Endometrial microvascular endothelial cells (primary cell): ENCODE data around the gene IL3. TPM values are rescaled to one million over a fixed set of nuclear protein-coding genes. Genes with fewer than 3 reads are reported as not detected.

ENCODE experiments used
- in situ Hi-C: cut with HindIII; loops from 2 replicates; pipeline ENCODE4 v1.10.0; 2017; ENCODE audit warnings: low sequenced_read_pairs, low pct_unique_long_range_greater_than_20kb; ENCODE audit errors: inconsistent ontology term
- total RNA-seq: library from RNA; depleted of rRNA; stranded (reverse); fragments of >200 nt; gene quantifications from one replicate; pipeline ENCODE4 v1.2.3, GENCODE V29; 2015; ENCODE audit errors: inconsistent ontology term

IL3 gene
- not detected for total RNA-seq

- in situ Hi-C loops: no loop called here
These were observed at the start of gene IL3 for GRCh38 chr5:132060501-132061161. Gene IL3 (plus strand): TSS chr5:132060655. CDS start chr5:132060707, 52 bp downstream.

GRCh38 chr5:132010989-132011621 lies 49.4 kb upstream of the IL3 start:
- in situ Hi-C loops: loop anchor here (25.0 kb wide), 1 partner anchor 574 kb away; no protein-coding TSS in a partner anchor

GRCh38 chr5:132011622-132012343 lies 48.7 kb upstream of the IL3 start, which contains the start of gene ACSL6:
Gene ACSL6 (minus strand): TSS chr5:132011658. CDS start chr5:132011553, 105 bp downstream.
- in situ Hi-C loops: loop anchor here (25.0 kb wide), 1 partner anchor 574 kb away; no protein-coding TSS in a partner anchor

- in situ Hi-C loops: loop anchor here (25.0 kb wide), 1 partner anchor 575 kb away; no protein-coding TSS in a partner anchor
These were observed 48.0 kb upstream of the IL3 start for GRCh38 chr5:132012371-132013005.

GRCh38 chr5:132013006-132013689 lies 47.3 kb upstream of the IL3 start:
- in situ Hi-C loops: loop anchor here (25.0 kb wide), 1 partner anchor 576 kb away; no protein-coding TSS in a partner anchor

- in situ Hi-C loops: loop anchor here (25.0 kb wide), 1 partner anchor 576 kb away; no protein-coding TSS in a partner anchor
These were observed 46.7 kb upstream of the IL3 start for GRCh38 chr5:132013711-132014110.

DNA sequence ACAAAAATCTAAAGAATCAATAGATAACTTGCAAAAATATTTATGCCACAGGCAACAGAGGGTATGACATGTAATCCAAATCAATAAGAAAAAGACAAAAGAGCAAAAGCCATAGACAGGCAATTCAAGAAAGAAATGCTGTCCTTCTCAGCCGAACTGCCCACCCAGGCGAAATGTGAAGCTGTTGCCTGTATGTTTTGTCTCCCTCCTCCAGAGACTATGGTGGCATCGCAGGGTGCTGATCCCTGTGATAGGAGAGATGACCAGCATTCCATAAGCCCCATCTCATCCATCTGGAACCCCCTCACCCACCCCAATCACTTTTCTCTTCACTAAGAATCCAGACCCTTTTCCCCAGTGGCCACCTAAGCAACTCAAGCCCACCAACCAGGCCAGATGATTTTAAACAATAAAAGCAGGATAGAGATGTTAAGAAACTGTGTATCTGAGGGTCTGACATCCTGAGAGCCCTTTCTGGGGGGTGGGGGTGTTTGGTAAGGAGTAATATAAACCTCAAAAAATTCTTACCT lies 43.7 kb upstream of the IL3 start:
- in situ Hi-C loops: loop anchor here (25.0 kb wide), 1 partner anchor 579 kb away; no protein-coding TSS in a partner anchor

GRCh38 chr5:132017316-132017715 lies 43.1 kb upstream of the IL3 start:
- in situ Hi-C loops: loop anchor here (25.0 kb wide), 1 partner anchor 580 kb away; no protein-coding TSS in a partner anchor

DNA sequence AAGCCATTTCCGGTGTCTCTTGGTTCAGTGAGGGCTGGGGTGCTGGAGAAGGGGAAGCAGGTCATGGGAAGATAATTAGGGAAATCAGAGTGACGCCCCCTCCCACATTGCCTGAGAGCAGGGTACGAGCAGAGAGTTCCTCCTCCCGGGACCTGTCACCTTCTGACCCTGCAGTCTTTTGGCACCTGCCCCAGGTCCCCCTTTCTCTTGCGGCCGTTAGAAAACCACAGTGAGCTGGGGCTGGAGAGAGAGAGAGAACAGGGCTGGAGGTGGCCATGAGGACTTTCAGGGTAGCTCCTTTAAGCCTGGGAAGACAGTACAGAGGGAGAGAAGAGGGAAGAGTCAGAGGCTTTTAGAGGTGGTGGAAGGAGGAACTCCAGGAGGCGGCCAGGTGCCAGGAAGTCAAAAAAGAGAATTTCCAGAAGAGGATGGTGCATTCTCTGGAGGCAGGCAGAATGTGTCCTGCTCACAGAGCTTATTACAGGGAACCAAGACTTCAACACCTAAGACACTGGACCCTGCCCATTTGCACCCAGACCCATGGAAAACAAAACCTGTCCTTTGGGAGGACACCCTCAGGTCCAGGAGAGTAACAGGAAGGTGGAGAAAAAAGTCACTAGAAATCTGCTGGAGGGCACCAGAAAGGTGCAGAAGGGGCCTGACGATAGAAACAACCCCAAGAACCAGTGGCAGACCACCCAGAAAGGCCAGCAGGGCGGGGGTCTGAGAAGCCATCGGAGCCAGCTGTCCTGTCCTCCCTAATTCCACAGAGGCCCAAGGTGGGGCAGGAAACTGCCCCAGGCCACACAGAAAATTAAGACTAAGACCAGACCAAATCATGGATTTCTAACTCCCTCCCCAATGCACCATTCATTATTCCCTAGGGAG lies 42.5 kb upstream of the IL3 start:
- in situ Hi-C loops: loop anchor here (25.0 kb wide), 1 partner anchor 581 kb away; no protein-coding TSS in a partner anchor

- in situ Hi-C loops: loop anchor here (25.0 kb wide), 1 partner anchor 582 kb away; no protein-coding TSS in a partner anchor
These were observed 41.1 kb upstream of the IL3 start for GRCh38 chr5:132019337-132019736.

GRCh38 chr5:132019857-132020555 lies 40.4 kb upstream of the IL3 start:
- in situ Hi-C loops: loop anchor here (25.0 kb wide), 1 partner anchor 583 kb away; no protein-coding TSS in a partner anchor

DNA sequence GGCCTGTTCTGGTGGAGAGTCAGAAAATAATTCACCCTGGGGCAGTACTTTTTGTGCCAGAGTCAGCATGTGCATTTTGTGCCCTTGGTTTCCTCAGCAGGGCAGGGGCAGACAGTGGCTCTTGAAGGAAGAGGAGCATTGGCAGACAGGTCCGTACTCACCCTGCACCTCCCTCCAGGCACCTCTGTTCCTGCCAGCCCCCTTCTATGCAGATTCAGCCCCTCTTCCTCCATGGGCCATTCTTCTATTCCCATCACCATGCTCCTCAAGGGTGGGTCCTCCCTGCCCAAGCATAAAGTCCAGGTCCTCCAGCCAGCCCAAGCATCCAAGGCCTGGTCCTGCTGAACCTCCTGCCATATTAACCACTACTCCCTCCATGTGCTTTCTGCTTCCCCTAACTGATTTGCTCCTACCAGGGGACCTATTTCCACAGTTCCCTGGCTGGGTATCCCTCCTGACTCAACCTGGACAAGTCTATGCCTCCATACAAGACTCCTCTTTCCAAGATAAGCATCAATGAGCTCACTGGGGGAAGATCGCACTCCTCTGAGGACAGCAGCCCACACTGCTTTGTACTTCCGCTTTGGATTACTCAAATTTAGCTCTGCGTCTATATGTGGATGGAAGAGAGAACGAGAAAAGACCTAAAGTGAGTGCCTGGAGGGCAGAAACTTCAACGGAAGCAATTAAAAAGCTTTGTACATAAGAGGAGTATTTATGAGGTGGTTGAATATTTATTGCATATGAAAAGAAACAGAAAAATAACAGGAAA lies 39.7 kb upstream of the IL3 start:
- in situ Hi-C loops: loop anchor here (25.0 kb wide), 1 partner anchor 583 kb away; no protein-coding TSS in a partner anchor

GRCh38 chr5:132021654-132022053 lies 38.8 kb upstream of the IL3 start:
- in situ Hi-C loops: loop anchor here (25.0 kb wide), 1 partner anchor 584 kb away; no protein-coding TSS in a partner anchor

GRCh38 chr5:132022737-132023136 lies 37.7 kb upstream of the IL3 start:
- in situ Hi-C loops: loop anchor here (25.0 kb wide), 1 partner anchor 585 kb away; no protein-coding TSS in a partner anchor
